ENCODE results near the gene PCDHB2.
"Not testable (repeated sequence)": the region's sequence is repeated elsewhere in the genome, so short reads cannot be mapped to it uniquely, and the experiment has no call there.

PCDHB2 gene

GRCh38 chr5:141094481-141095262 is at the start of gene PCDHB2:
PCDHB2 (plus strand) TSS chr5:141094615; CDS start chr5:141094791, 176 bp downstream.
- DNase-seq = peak; percentile 2

GRCh38 chr5:141050622-141051520 is 43.5 kb upstream of the PCDHB2 start, which contains the start of gene PCDHB1:
PCDHB1 (plus strand) TSS chr5:141051374; CDS start chr5:141051471, 97 bp downstream.
- no peak for DNase-seq

GRCh38 chr5:141051521-141051866 is 42.9 kb upstream of the PCDHB2 start:
- DNase-seq = no peak

- DNase-seq = no peak
These were observed 16.6 kb upstream of the PCDHB2 start for GRCh38 chr5:141077826-141078225.

GRCh38 chr5:141082228-141082627 is 12.2 kb upstream of the PCDHB2 start:
- DNase-seq = no peak

- DNase-seq = peak; percentile 20
These were observed 9.9 kb upstream of the PCDHB2 start for GRCh38 chr5:141084487-141084989.

GRCh38 chr5:141095263-141095641 is 837 bp downstream of the PCDHB2 start:
- DNase-seq = no peak

- DNase-seq = not testable (repeated sequence)
These were observed 1.8 kb downstream of the PCDHB2 start for GRCh38 chr5:141096181-141096580.

GRCh38 chr5:141096586-141096985 is 2.2 kb downstream of the PCDHB2 start:
- not testable (repeated sequence) for DNase-seq

- DNase-seq = peak; percentile 46
These were observed 5.9 kb downstream of the PCDHB2 start, which contains the start of gene PCDHB3 for GRCh38 chr5:141100243-141100805. PCDHB3 (plus strand) TSS chr5:141100473; CDS start chr5:141100650, 177 bp downstream.

- no peak for DNase-seq
These were observed 6.6 kb downstream of the PCDHB2 start for GRCh38 chr5:141101059-141101458.

- DNase-seq = not testable (repeated sequence)
These were observed 7.7 kb downstream of the PCDHB2 start for GRCh38 chr5:141102070-141102469.

GRCh38 chr5:141102471-141102870 is 8.1 kb downstream of the PCDHB2 start:
- not testable (repeated sequence) for DNase-seq

GRCh38 chr5:141105350-141105749 is 10.9 kb downstream of the PCDHB2 start:
- no peak for DNase-seq

GRCh38 chr5:141119250-141119649 is 24.8 kb downstream of the PCDHB2 start:
- DNase-seq = no peak

- peak; percentile 12 for DNase-seq
These were observed 27.1 kb downstream of the PCDHB2 start, which contains the start of gene PCDHB4 for GRCh38 chr5:141121563-141121962. PCDHB4 (plus strand) TSS chr5:141121818; CDS start chr5:141121999, 181 bp downstream.

GRCh38 chr5:141121985-141122384 is 27.6 kb downstream of the PCDHB2 start:
- no peak for DNase-seq

- not testable (repeated sequence) for DNase-seq
These were observed 29.2 kb downstream of the PCDHB2 start for GRCh38 chr5:141123396-141124135.

- no peak for DNase-seq
These were observed 32.9 kb downstream of the PCDHB2 start for GRCh38 chr5:141127305-141127704.

GRCh38 chr5:141135030-141135717 is 40.8 kb downstream of the PCDHB2 start, which contains the start of gene PCDHB5:
PCDHB5 (plus strand) TSS chr5:141135206; CDS start chr5:141135435, 229 bp downstream.
- peak; percentile 9 for DNase-seq

GRCh38 chr5:141135718-141136266 is 41.4 kb downstream of the PCDHB2 start:
- no peak for DNase-seq

Measured in hematopoietic multipotent progenitor cell treated with erythropoietin and hydrocortisone succinate and interleukin-3 and kit ligand, for 6 days (in vitro differentiated cells).